GM12878 (cell line): ENCODE measurements around the gene DACH1. TPM values are rescaled to one million over a fixed set of nuclear protein-coding genes. Genes with fewer than 3 reads are reported as not detected.

Experiments used
- ATAC-seq: fragments of 200-7000 bp; cut with Tn5 transposase; 3 replicates; pipeline ENCODE4 v1.9.1; 2020; ENCODE audit warnings: mild to moderate bottlenecking, moderate library complexity
- BruUV-seq: library from RNA; stranded (reverse); fragments of 400-500 nt; replicated peaks from 2 replicates; lab custom pipeline; 2021; lab: Mats Ljungman, UMichigan
- CTCF ChIA-PET: fragments of 300-600 bp; sonication (Branson Sonifier 250); formaldehyde crosslinking; extraction: SDS; loops from one replicate; lab custom pipeline; 2021; ENCODE audit warnings: inconsistent platforms; lab: Yijun Ruan, JAX
- POLR2A ChIA-PET: fragments of 350-600 bp; formaldehyde crosslinking; extraction: SDS; loops from one replicate; lab custom pipeline; 2021; ENCODE audit warnings: inconsistent platforms; lab: Charles Lee
- RAD21 ChIA-PET: fragments of 300-600 bp; sonication (Branson Sonifier 250); formaldehyde crosslinking; loops from one replicate; lab custom pipeline; 2023; ENCODE audit warnings: antibody characterized with exemption; ENCODE audit not compliant: unreplicated experiment; lab: Charles Lee
- SMC1A ChIA-PET: fragments of 300-600 bp; sonication (Branson Sonifier 250); formaldehyde crosslinking; loops from one replicate; lab custom pipeline; 2023; ENCODE audit not compliant: unreplicated experiment, uncharacterized antibody; lab: Charles Lee
- DNase-seq: peaks from one replicate; pipeline ENCODE4 v3.0.0-alpha.2; 2011; ENCODE audit warnings: low read depth, low spot score
- FAIRE-seq: peaks from 3 replicates; lab custom pipeline; 2011; peaks lifted over from hg19 to GRCh38; lab: Jason Lieb, UNC
- H2AFZ ChIP-seq: 2 replicates; pipeline ENCODE4 v1.6.0; 2011; ENCODE audit warnings: low read depth, low read length, control low read depth; ENCODE audit not compliant: control insufficient read depth
- H3K27ac ChIP-seq: 2 replicates; pipeline ENCODE4 v1.5.1; 2011; ENCODE audit warnings: control low read depth; ENCODE audit not compliant: control insufficient read depth, insufficient read depth
- H3K27me3 ChIP-seq, 2 experiments: replicated peaks in 1 of 2; 2 replicates each; pipeline versions ENCODE4 v1.6.0 to v1.6.1; 2011; ENCODE audit warnings: low read length in 1 of 2; ENCODE audit not compliant: control insufficient read depth in 2 of 2, insufficient read depth in 2 of 2
- H3K36me3 ChIP-seq, 2 experiments: 2 replicates each; pipeline ENCODE4 v1.5.1; 2011; ENCODE audit warnings: low read length in 1 of 2; ENCODE audit not compliant: control insufficient read depth in 2 of 2, insufficient read depth in 2 of 2
- H3K4me1 ChIP-seq: 2 replicates; pipeline ENCODE4 v1.6.1; 2011; ENCODE audit warnings: mild to moderate bottlenecking, low read length, moderate library complexity, mixed read lengths; ENCODE audit not compliant: control insufficient read depth, insufficient read depth
- H3K4me2 ChIP-seq: 2 replicates; pipeline ENCODE4 v1.6.0; 2011; ENCODE audit warnings: control low read depth; ENCODE audit not compliant: control insufficient read depth, insufficient read depth
- H3K4me3 ChIP-seq: fragments of 200-600 bp; sonication (generic); 2 replicates; pipeline ENCODE4 v1.5.1; 2016
- H3K79me2 ChIP-seq: 2 replicates; pipeline ENCODE4 v1.6.0; 2011; ENCODE audit warnings: low read length; ENCODE audit not compliant: control insufficient read depth, insufficient read depth
- H3K9ac ChIP-seq: 2 replicates; pipeline ENCODE4 v1.8.0; 2011; ENCODE audit warnings: low read length, control low read depth, mixed read lengths; ENCODE audit not compliant: control insufficient read depth, insufficient read depth
- H3K9me3 ChIP-seq: replicated peaks from 3 replicates; pipeline ENCODE4 v1.5.1; 2011; ENCODE audit warnings: mild to moderate bottlenecking, low read length; ENCODE audit not compliant: control insufficient read depth, insufficient read depth
- H4K20me1 ChIP-seq: 2 replicates; pipeline ENCODE4 v1.6.0; 2011; ENCODE audit not compliant: control insufficient read depth, insufficient read depth
- ATF3 ChIP-seq: IDR thresholded peaks from 2 replicates; pipeline ENCODE4 v1.6.1; 2011; ENCODE audit warnings: low read depth, mild to moderate bottlenecking, low read length, moderate library complexity, borderline replicate concordance; ENCODE audit errors: extremely low read depth
- IKZF2 ChIP-seq, 2 experiments: fragments of 450-650 bp; IDR thresholded peaks; 2 replicates each; pipeline ENCODE4 v1.6.1; 2017; ENCODE audit warnings: mild to moderate bottlenecking in 2 of 2, moderate library complexity in 2 of 2
- NFYA ChIP-seq: IDR thresholded peaks from 2 replicates; pipeline ENCODE4 v1.6.1; 2011; ENCODE audit warnings: low read depth, mild to moderate bottlenecking, low read length, improper control_type of control experiment, borderline replicate concordance
- NKRF ChIP-seq: fragments of 450-650 bp; conservative IDR thresholded peaks from 2 replicates; pipeline ENCODE4 v1.6.1; 2017; ENCODE audit warnings: mild to moderate bottlenecking, moderate library complexity
- NR2F1 ChIP-seq: fragments of 450-650 bp; conservative IDR thresholded peaks from 2 replicates; pipeline ENCODE4 v1.6.1; 2017; ENCODE audit warnings: mild to moderate bottlenecking
- NRF1 ChIP-seq: conservative IDR thresholded peaks from 2 replicates; pipeline ENCODE4 v1.6.1; 2011; ENCODE audit warnings: mild to moderate bottlenecking, low read depth, low read length, improper control_type of control experiment
- RELA ChIP-seq: fragments of 450-650 bp; IDR thresholded peaks from 2 replicates; pipeline ENCODE4 v1.8.0; 2014; ENCODE audit warnings: borderline replicate concordance; ENCODE audit not compliant: partially characterized antibody
- RFX5 ChIP-seq: IDR thresholded peaks from 2 replicates; pipeline ENCODE4 v1.6.1; 2011; ENCODE audit warnings: low read depth, low read length, improper control_type of control experiment
- SIX5 ChIP-seq: IDR thresholded peaks from 2 replicates; pipeline ENCODE4 v1.6.1; 2011; ENCODE audit warnings: mild to moderate bottlenecking, low read depth, low read length, moderate library complexity; ENCODE audit not compliant: severe bottlenecking
- SMARCA5 ChIP-seq: fragments of 450-650 bp; IDR thresholded peaks from 2 replicates; pipeline ENCODE4 v1.6.1; 2017; ENCODE audit warnings: mild to moderate bottlenecking
- ZNF24 ChIP-seq: fragments of 450-650 bp; IDR thresholded peaks from 2 replicates; pipeline ENCODE4 v1.6.1; 2017; ENCODE audit warnings: antibody characterized with exemption, mild to moderate bottlenecking
- ZZZ3 ChIP-seq: IDR thresholded peaks from 2 replicates; pipeline ENCODE4 v1.6.1; 2011; ENCODE audit warnings: low read depth; ENCODE audit not compliant: control insufficient read depth, insufficient read length
- WGBS: methylation state at CpG from one replicate; pipeline ENCODE4 v1.1.6; 2016; ENCODE audit warnings: low lambda C conversion rate; ENCODE audit not compliant: insufficient replicate concordance, insufficient coverage; ENCODE audit errors: missing lambda C conversion rate; 5-methylcytosine and 5-hydroxymethylcytosine counted together
- in situ Hi-C: fragments of 300-500 bp; cut with MboI; formaldehyde crosslinking; loops from 9 replicates; pipeline ENCODE4 v1.14.3; 2018; ENCODE audit warnings: mixed read lengths
- intact Hi-C: fragments of 100-400 bp; cut with micrococcal nuclease; formaldehyde crosslinking; loops from one replicate; pipeline ENCODE4 v1.14.2; 2022; ENCODE audit not compliant: unreplicated experiment
- polyA plus RNA-seq, 11 experiments: library from polyadenylated mRNA; depleted of rRNA in 4 of 11; unstranded in 6 of 11; stranded (reverse) in 5 of 11; fragments of >200 nt; fragmentation: Nextera tagmentation in 4 of 11; fragmentation: Illumina TruSeq in 1 of 11; extraction: Ambion mirVana in 4 of 11; extraction: Trizol in 1 of 11; gene quantifications; 1 replicate in 1 of 11; 2 replicates in 10 of 11; pipeline versions ENCODE4 v1.2.1 to v1.2.3, GENCODE V29; 2011 to 2016; ENCODE audit warnings: inconsistent platforms in 2 of 11, missing spikeins in 2 of 11, low read depth in 1 of 11
- total RNA-seq, 4 experiments: library from RNA; depleted of rRNA in 3 of 4; stranded (reverse); fragments of >200 nt in 3 of 4; fragmentation: Illumina TruSeq in 1 of 4; extraction: Trizol in 1 of 4; gene quantifications; 2 replicates each; pipeline versions ENCODE4 v1.2.1 to v1.2.3, GENCODE V29; 2013 to 2021
- TF ChIP-seq, protein P1 (sequence below): fragments of 450-650 bp; IDR thresholded peaks from 2 replicates; pipeline ENCODE4 v1.6.1; 2017; ENCODE audit warnings: mild to moderate bottlenecking, moderate library complexity

The DACH1 gene
- total and polyA plus RNA-seq, 10 of the 15 experiments (the other 5 are each of a cell fraction or from before 2014, with no cell fraction given) = 0.05 TPM; not detected in 9

DNA sequence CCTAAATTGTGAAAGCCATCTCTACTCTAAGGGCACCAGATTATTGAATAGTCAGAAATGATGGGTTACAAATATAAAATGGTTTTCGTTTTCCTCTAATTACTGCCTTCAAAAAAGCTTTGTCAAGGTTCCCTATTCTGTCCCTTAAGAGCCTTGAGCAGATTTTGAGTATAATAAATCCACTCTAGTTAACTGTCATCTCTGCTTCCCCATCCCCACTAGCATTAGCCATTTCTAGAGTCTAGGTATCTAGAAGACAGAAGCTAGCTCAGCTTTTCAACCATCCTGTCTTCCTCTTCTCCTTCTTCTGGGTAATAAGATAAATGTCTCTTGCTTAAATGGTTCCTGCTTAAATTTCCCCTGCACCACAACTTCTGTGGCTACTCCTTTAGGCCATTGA, 290.4 kb downstream of the DACH1 start:
- H3K9ac ChIP-seq = no peak overlapping the region
- no peak for FAIRE-seq
- no peaks in the 10 kb centered on the region for H3K27me3 ChIP-seq
- CTCF ChIA-PET = no interaction called here
- no peaks in the 10 kb centered on the region for H3K79me2 ChIP-seq
- no peak for ATAC-seq
- H3K9me3 ChIP-seq = no peaks in the 10 kb centered on the region
- intact Hi-C loops (no loop called here), in situ Hi-C loops (no loop called here)
- H2AFZ ChIP-seq = no peak overlapping the region
- H3K4me3 ChIP-seq = no peak overlapping the region
- no peak overlapping the region for H3K27ac ChIP-seq
- no peaks in the 10 kb centered on the region for H3K36me3 ChIP-seq
- no peaks in the 10 kb centered on the region for H3K4me1 ChIP-seq
- WGBS = 0% methylated on average over 1 of the region's 1 CpG
- SMC1A ChIA-PET = no interaction called here
- RAD21 ChIA-PET = no interaction called here
- H3K4me2 ChIP-seq = no peak overlapping the region
- no TSS peak for BruUV-seq
- TF ChIP-seq RELA (no peak), NKRF (no peak)
- no peaks in the 10 kb centered on the region for H4K20me1 ChIP-seq
- no peak for DNase-seq
- POLR2A ChIA-PET = no interaction called here

DNA sequence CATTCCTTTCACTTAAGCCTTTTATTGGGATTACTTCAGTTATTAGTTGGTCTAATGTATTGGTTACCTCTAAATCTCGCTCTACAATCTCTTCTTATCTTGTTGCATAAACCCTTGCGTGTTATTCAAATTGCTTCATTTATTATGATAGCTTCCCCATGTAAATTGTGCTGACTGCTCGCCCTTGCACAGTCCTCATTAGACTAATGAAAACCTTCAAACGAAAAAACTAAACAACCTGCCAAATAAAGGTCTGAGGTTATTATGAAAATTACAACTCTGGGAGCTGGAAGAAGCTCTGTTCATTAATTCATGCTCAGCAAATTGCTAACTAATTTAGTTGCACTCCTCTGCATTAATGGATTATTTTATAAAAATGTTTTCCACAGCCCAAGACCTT, 320.1 kb downstream of the DACH1 start:
- BruUV-seq = no TSS peak
- H3K27me3 ChIP-seq = no peaks in the 10 kb centered on the region
- in situ Hi-C loops = no loop called here
- H3K79me2 ChIP-seq = no peaks in the 10 kb centered on the region
- no peaks in the 10 kb centered on the region for H3K4me1 ChIP-seq
- no peaks in the 10 kb centered on the region for H3K9me3 ChIP-seq
- 24% methylated on average over 4 of the region's 4 CpGs for WGBS
- no peak overlapping the region for H3K27ac ChIP-seq
- H3K36me3 ChIP-seq = no peaks in the 10 kb centered on the region
- H3K9ac ChIP-seq = no peak overlapping the region
- ATAC-seq (no peak), FAIRE-seq (no peak), DNase-seq (no peak)
- H3K4me3 ChIP-seq = no peak overlapping the region
- RAD21 ChIA-PET = no interaction called here
- CTCF ChIA-PET = no interaction called here
- POLR2A ChIA-PET = no interaction called here
- no peak overlapping the region for H2AFZ ChIP-seq
- SMC1A ChIA-PET = no interaction called here
- H3K4me2 ChIP-seq = no peak overlapping the region
- no peaks in the 10 kb centered on the region for H4K20me1 ChIP-seq
- intact Hi-C loops = no loop called here
- TF ChIP-seq NR2F1 (no peak), SMARCA5 (no peak), ZNF24 (no peak), NFYA (no peak), SIX5 (no peak), RFX5 (no peak), ZZZ3 (no peak), IKZF2 (IDR thresholded peaks at IDR 0.05) (no peak), ATF3 (no peak), NRF1 (no peak)
- TF ChIP-seq, protein P1, sequence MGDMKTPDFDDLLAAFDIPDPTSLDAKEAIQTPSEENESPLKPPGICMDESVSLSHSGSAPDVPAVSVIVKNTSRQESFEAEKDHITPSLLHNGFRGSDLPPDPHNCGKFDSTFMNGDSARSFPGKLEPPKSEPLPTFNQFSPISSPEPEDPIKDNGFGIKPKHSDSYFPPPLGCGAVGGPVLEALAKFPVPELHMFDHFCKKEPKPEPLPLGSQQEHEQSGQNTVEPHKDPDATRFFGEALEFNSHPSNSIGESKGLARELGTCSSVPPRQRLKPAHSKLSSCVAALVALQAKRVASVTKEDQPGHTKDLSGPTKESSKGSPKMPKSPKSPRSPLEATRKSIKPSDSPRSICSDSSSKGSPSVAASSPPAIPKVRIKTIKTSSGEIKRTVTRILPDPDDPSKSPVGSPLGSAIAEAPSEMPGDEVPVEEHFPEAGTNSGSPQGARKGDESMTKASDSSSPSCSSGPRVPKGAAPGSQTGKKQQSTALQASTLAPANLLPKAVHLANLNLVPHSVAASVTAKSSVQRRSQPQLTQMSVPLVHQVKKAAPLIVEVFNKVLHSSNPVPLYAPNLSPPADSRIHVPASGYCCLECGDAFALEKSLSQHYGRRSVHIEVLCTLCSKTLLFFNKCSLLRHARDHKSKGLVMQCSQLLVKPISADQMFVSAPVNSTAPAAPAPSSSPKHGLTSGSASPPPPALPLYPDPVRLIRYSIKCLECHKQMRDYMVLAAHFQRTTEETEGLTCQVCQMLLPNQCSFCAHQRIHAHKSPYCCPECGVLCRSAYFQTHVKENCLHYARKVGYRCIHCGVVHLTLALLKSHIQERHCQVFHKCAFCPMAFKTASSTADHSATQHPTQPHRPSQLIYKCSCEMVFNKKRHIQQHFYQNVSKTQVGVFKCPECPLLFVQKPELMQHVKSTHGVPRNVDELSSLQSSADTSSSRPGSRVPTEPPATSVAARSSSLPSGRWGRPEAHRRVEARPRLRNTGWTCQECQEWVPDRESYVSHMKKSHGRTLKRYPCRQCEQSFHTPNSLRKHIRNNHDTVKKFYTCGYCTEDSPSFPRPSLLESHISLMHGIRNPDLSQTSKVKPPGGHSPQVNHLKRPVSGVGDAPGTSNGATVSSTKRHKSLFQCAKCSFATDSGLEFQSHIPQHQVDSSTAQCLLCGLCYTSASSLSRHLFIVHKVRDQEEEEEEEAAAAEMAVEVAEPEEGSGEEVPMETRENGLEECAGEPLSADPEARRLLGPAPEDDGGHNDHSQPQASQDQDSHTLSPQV = no peak
